H54 (cell line): ENCODE data around the gene OTOG.

ENCODE experiments used
- DNase-seq: peaks from one replicate; pipeline ENCODE4 v3.0.0; 2011; ENCODE audit warnings: low spot score, mixed read lengths; ENCODE audit not compliant: insufficient read length
- FAIRE-seq: peaks from 3 replicates; lab custom pipeline; 2011; peaks lifted over from hg19 to GRCh38; lab: Jason Lieb, UNC
- POLR2A ChIP-seq: IDR thresholded peaks from 2 replicates; pipeline ENCODE4 v1.6.1; 2011; ENCODE audit warnings: low read depth, mild to moderate bottlenecking, low read length

Gene OTOG

DNA sequence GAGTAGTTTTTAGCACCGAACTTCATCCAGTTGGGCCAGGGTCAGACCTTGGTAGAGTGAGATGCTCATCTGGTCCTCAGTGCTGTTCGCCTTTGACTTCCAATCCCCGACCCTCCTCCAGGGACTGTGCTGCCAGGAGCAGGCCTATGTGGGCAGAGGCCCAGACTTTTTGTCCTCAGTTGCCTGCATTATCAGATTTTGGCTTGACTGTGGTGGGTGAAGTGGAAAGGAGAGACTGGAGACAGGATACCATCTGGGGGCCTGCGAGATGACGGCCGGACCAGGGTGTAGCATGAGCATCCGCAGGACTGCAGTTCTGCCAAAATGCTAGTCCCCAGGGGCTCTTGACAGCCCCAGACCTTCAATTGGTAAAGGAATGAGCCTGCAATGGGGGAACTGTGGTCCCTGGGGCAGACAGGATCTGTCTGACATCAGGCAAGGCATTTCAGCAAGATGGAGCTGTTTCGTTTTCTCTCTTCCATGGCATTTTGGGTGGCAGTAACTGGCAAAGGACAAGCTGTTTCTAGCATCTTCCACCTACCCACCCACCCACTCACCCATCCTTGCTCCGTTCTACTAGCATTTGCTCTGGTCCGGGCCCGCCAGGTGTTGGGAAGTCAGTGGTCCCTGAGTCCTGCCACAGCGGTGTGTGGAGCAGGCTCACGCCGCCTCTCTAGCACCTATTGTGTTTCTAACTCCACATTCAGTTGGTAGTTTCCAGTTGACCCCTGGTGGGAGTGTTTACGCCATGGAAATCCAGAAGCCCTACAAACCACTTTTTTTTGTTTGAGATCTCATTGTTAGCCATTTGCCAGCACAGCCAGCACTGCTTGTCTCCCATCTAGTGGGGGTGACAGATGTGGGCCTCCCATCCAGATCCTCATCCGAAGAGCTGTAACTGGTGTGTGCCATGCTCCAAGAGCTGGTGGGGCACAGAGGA, 53.5 kb downstream of the OTOG start:
- DNase-seq (no peak), FAIRE-seq (no peak)
- TF ChIP-seq POLR2A: no peak

DNA sequence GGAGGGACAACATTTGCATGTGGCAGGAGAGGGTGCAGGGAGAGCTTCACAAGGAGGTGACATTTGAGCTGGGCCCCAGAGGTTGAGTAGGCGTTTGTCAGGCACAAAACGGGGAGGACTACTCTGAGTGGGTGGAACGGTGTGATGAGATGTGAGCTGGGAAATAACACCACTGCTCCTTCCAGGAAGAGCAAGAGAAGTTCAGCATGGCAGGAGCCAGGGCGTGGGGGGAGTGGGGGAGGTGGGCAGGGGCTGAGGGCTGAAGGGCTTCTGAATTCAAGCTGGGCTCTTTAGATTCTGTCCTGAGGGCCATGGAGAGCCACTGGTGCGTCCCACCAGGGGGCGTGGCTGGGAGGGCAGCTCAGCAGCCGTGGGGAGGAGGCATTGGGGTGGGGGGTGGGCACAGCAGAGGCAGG, 54.2 kb downstream of the OTOG start:
- DNase-seq: no peak
- no peak for FAIRE-seq
- no peak for TF ChIP-seq POLR2A

DNA sequence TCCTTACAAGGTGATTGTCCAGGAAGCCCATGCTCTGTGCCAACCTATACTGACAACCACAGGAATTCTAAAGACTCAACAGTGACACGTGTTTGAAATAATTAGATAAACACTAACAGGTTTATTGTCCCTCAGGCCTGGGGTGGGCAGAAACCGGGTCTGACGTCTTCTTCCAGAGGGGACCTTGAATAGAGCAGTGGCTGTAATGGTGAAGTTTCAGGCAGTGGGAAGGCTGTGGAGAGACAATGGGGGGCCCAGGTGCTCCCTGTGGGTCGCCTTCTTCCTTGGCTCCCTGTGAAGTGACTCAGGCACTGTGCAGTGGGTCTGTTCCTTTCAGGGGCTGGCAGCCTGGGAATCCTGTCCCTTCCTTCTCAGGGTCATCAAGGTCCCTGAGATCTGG, 54.6 kb downstream of the OTOG start:
- DNase-seq (no peak), FAIRE-seq (no peak)
- TF ChIP-seq POLR2A: no peak

GRCh38 chr11:17602105-17603001, 55.3 kb downstream of the OTOG start:
- no peak for TF ChIP-seq POLR2A
- DNase-seq: no peak
- no peak for FAIRE-seq

DNA sequence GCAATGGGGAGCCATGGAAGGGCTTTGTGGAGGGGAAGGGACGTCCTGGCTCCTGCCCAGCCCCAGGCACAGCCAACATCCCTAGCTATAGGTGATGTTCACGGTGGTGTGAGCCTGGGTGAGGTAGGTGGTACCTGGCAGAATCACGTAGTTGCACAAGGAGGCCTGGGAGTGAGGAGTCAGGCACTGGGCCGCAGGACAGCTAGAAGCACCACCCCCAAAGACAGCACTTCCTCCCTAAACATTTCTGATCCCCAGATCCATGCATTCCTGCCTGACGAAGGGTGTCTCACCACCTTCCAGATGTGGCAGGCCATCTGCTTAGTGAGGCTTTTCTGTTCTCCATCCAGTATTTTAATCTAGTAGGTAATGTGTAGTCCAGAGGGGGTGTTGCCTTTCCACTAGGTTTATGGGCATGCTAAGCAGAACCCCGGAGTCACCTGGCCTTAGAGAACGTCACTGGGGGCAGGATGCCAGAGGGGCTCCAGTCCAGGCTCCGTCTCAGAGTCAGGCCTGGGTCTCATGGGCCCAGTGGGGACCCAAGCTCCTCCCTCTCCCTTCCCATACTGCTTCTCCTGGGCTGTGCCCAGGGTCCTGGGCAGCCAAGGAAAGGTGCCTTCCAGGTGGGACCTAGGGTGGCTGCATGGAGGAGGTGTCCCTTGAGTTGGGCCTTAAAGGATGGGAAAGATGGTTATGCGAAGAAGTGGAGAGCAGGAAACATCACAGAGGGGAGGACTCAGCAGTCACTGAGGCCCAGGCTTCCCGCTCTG, 56.2 kb downstream of the OTOG start:
- TF ChIP-seq POLR2A: no peak
- no peak for DNase-seq
- FAIRE-seq: no peak

DNA sequence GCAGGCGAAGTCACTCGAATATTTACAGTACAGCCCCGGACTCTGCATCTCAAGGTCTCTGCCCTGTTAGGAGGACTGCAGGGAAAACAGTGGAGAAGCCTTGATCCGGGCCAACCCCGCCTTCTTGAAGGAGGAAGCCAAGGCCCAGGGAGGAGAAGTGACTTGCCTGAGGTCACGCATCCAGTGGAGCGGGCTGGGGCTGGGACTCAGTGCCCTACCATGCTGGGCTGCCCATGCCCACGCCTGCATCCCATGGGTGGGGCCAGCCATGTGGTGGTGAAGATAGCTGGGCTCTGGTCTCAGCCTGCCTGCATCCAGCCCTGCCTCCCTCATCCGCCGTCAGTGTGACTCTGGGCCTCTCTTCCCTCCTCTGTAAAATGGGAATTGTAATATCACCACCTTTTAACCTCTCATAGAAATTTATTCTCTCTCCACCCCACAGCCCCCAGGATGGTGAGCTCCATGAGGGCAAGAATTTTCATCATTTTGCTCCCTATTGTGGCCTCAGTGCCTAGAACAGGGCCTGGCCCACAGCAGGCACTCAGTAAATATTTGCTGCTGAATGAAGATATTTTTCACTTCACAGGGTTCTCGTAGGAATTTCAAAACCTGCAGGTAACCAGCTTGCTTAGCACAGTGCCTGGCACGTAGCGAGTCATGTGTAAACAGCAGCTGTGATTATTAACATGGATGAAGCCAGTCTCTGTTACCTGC, 57.3 kb downstream of the OTOG start:
- no peak for DNase-seq
- TF ChIP-seq POLR2A: no peak
- FAIRE-seq: no peak

- no peak for TF ChIP-seq POLR2A
- no peak for FAIRE-seq
- DNase-seq: no peak
Observed at GRCh38 chr11:17604915-17605233, 57.8 kb downstream of the OTOG start.

- no peak for TF ChIP-seq POLR2A
- no peak for FAIRE-seq
Observed at GRCh38 chr11:17605651-17606122, 58.6 kb downstream of the OTOG start.

DNA sequence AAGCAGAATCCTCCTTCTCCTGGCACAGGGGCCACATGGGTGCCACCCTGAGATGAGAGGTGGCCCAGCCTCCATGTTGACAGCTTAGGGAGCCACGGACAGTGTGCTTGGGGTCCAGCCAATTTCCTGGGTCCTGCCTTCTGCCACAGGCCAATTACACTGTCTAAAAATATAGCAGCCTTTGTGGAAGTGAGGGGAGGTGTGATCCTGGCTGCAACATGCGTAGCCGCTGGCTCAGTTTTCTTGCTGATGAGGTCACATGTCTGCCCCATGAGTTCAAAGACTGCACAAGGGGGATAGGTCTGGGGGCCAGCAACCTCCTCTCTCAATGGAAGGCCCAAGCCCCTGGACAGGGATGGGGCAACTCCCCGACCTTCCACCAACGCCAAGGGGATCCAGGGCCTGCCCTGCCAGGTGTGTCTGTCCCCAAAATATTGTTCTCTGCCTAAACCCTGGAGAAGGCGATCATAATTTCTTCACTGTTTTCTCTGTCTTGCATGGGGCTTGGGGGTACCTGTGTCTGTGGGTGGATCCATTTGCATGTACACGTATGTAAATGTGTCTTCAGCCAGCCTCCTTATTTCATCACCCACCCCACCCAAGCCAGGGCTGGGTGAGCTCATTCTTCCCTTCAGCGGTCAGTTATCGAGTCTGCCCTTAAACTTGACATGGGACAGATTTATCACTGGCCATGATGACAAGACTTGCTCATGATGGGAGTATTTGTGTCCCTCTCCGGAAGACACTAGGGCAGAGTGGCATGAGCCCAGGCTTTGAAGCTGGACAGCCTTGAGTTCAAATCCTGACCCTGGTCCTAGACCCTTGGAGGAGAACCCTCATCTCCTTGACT, 59.4 kb downstream of the OTOG start:
- no peak for DNase-seq
- TF ChIP-seq POLR2A: no peak
- no peak for FAIRE-seq

More at GRCh38 chr11:17605651-17606122, 58.6 kb downstream of the OTOG start:
- no peak for DNase-seq

- FAIRE-seq (no peak), DNase-seq (no peak)
- no peak for TF ChIP-seq POLR2A
Observed at GRCh38 chr11:17607083-17607429, 60.0 kb downstream of the OTOG start.

GRCh38 chr11:17607591-17608570, 60.8 kb downstream of the OTOG start:
- DNase-seq (no peak), FAIRE-seq (no peak)
- TF ChIP-seq POLR2A: no peak

- no peak for FAIRE-seq
- no peak for TF ChIP-seq POLR2A
- no peak for DNase-seq
Observed at GRCh38 chr11:17608821-17609220, 61.8 kb downstream of the OTOG start.
